ENCODE measurements around the gene PABPN1.

GRCh38 chr14:23366426-23366921 lies 45.2 kb downstream of the PABPN1 start:
- TF ChIP-seq YY1 (IDR thresholded peaks at IDR 0.05; ENCODE audit: extremely low read depth, insufficient replicate concordance, low read depth, low read length) (no peak), CTCF (IDR thresholded peaks at IDR 0.05 in 2 of 3, conservative IDR thresholded peaks at IDR 0.05 in 1 of 3; ENCODE audit: borderline replicate concordance in 1 of 3, insufficient read depth in 1 of 3, low read depth in 2 of 3, low read length in 2 of 3) (no peak), POLR2A (IDR thresholded peaks at IDR 0.05; ENCODE audit: borderline replicate concordance, extremely low read depth, insufficient read depth, insufficient read length) (no peak), EZH2phosphoT487 (IDR thresholded peaks at IDR 0.05; ENCODE audit: borderline replicate concordance) (no peak), POLR2AphosphoS5 (IDR thresholded peaks at IDR 0.05; ENCODE audit: low read depth, low read length) (no peak), SIN3A (IDR thresholded peaks at IDR 0.05; ENCODE audit: low read depth) (no peak), ZFX (IDR thresholded peaks at IDR 0.05) (no peak), SRF (IDR thresholded peaks at IDR 0.05; ENCODE audit: low read depth) (no peak), REST (IDR thresholded peaks at IDR 0.05; ENCODE audit: low read depth) (no peak), ZNF274 (IDR thresholded peaks at IDR 0.05; ENCODE audit: low read depth, low read length) (no peak)
- TF ChIP-seq, protein P1, sequence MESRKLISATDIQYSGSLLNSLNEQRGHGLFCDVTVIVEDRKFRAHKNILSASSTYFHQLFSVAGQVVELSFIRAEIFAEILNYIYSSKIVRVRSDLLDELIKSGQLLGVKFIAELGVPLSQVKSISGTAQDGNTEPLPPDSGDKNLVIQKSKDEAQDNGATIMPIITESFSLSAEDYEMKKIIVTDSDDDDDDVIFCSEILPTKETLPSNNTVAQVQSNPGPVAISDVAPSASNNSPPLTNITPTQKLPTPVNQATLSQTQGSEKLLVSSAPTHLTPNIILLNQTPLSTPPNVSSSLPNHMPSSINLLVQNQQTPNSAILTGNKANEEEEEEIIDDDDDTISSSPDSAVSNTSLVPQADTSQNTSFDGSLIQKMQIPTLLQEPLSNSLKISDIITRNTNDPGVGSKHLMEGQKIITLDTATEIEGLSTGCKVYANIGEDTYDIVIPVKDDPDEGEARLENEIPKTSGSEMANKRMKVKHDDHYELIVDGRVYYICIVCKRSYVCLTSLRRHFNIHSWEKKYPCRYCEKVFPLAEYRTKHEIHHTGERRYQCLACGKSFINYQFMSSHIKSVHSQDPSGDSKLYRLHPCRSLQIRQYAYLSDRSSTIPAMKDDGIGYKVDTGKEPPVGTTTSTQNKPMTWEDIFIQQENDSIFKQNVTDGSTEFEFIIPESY (IDR thresholded peaks at IDR 0.05; ENCODE audit: extremely low read depth, insufficient replicate concordance, low read length) = no peak
